Central memory CD8-positive, alpha-beta T cell (primary cell): ENCODE results near the gene RAB9B.

Experiments used
- ATAC-seq: fragments of 150-1000 bp; cut with Tn5 transposase; replicated peaks from 2 replicates; pipeline ENCODE4 v1.10.0; 2022; ENCODE audit warnings: mild to moderate bottlenecking, moderate FRiP score, moderate number of reproducible peaks; ENCODE audit not compliant: poor library complexity, severe bottlenecking; ENCODE audit errors: extremely low read depth
- DNase-seq, 2 donors: peaks; one replicate each; pipeline ENCODE4 v3.0.0; 2021; ENCODE audit warnings: low spot score in 2 of 2
- H3K27ac Mint-ChIP-seq: one replicate; pipeline ENCODE4 v1.8.0; 2022; ENCODE audit warnings: low read depth, mild to moderate bottlenecking, moderate library complexity, mixed read lengths
- H3K27me3 Mint-ChIP-seq: one replicate; pipeline ENCODE4 v1.8.0; 2022; ENCODE audit warnings: mixed read lengths
- H3K36me3 Mint-ChIP-seq: one replicate; pipeline ENCODE4 v1.8.0; 2022; ENCODE audit warnings: mild to moderate bottlenecking, moderate library complexity, mixed read lengths; ENCODE audit not compliant: insufficient read depth
- H3K4me1 Mint-ChIP-seq: one replicate; pipeline ENCODE4 v1.8.0; 2022; ENCODE audit warnings: mixed read lengths
- H3K4me3 Mint-ChIP-seq: one replicate; pipeline ENCODE4 v1.8.0; 2022; ENCODE audit warnings: mild to moderate bottlenecking, moderate library complexity, mixed read lengths
- H3K9me3 Mint-ChIP-seq: one replicate; pipeline ENCODE4 v1.8.0; 2022; ENCODE audit warnings: mixed read lengths

The RAB9B gene

GRCh38 chrX:103779141-103779789, 52.8 kb downstream of the RAB9B start:
- ATAC-seq = no peak
- Mint-ChIP-seq H3K27me3 (peaks cover 8% of the 10 kb centered on the region), H3K4me1 (no peaks in the 10 kb centered on the region), H3K9me3 (no peaks in the 10 kb centered on the region), H3K4me3 (no peak overlapping the region), H3K27ac (no peak overlapping the region), H3K36me3 (no peaks in the 10 kb centered on the region)
- DNase-seq = no peak

GRCh38 chrX:103776546-103776945, 55.5 kb downstream of the RAB9B start, which contains the start of gene PLP1:
Gene PLP1, plus strand, starts transcription at chrX:103776840. Its CDS starts 156 bp downstream, at chrX:103776996.
- Mint-ChIP-seq H3K36me3 (no peaks in the 10 kb centered on the region), H3K27ac (no peak within 1 kb of the TSS), H3K4me1 (no peaks in the 10 kb centered on the region), H3K27me3 (peaks cover 22% of the 10 kb centered on the region), H3K9me3 (no peaks in the 10 kb centered on the region), H3K4me3 (no peak within 1 kb of the TSS)
- DNase-seq (no peak), ATAC-seq (no peak)

- Mint-ChIP-seq H3K9me3 (no peaks in the 10 kb centered on the region), H3K4me3 (no peak overlapping the region), H3K36me3 (no peaks in the 10 kb centered on the region), H3K4me1 (no peaks in the 10 kb centered on the region), H3K27me3 (peaks cover 22% of the 10 kb centered on the region), H3K27ac (no peak overlapping the region)
- ATAC-seq (no peak), DNase-seq (no peak)
Measured at GRCh38 chrX:103774070-103774642, 57.9 kb downstream of the RAB9B start.

- H3K36me3 Mint-ChIP-seq = no peaks in the 10 kb centered on the region
- H3K4me1 Mint-ChIP-seq = no peaks in the 10 kb centered on the region
- no peak overlapping the region for H3K27ac Mint-ChIP-seq
- DNase-seq (no peak), ATAC-seq (no peak)
- H3K9me3 Mint-ChIP-seq = no peaks in the 10 kb centered on the region
- H3K4me3 Mint-ChIP-seq = no peak overlapping the region
- H3K27me3 Mint-ChIP-seq = peaks cover 22% of the 10 kb centered on the region
Measured at GRCh38 chrX:103773445-103773844, 58.6 kb downstream of the RAB9B start.
